HG03571 (cell line): ENCODE measurements around the gene RYR1.
A peak's percentile ranks its signal among the peaks of the same experiment; 100 is the strongest.
"Not testable (repeated sequence)": the region's sequence is repeated elsewhere in the genome, so short reads cannot be mapped to it uniquely, and the experiment has no call there.

ENCODE experiments used
- ATAC-seq: cut with Tn5 transposase; IDR thresholded peaks from one replicate; pipeline ENCODE4 v1.9.1; 2021; ENCODE audit not compliant: unreplicated experiment

Gene RYR1

DNA sequence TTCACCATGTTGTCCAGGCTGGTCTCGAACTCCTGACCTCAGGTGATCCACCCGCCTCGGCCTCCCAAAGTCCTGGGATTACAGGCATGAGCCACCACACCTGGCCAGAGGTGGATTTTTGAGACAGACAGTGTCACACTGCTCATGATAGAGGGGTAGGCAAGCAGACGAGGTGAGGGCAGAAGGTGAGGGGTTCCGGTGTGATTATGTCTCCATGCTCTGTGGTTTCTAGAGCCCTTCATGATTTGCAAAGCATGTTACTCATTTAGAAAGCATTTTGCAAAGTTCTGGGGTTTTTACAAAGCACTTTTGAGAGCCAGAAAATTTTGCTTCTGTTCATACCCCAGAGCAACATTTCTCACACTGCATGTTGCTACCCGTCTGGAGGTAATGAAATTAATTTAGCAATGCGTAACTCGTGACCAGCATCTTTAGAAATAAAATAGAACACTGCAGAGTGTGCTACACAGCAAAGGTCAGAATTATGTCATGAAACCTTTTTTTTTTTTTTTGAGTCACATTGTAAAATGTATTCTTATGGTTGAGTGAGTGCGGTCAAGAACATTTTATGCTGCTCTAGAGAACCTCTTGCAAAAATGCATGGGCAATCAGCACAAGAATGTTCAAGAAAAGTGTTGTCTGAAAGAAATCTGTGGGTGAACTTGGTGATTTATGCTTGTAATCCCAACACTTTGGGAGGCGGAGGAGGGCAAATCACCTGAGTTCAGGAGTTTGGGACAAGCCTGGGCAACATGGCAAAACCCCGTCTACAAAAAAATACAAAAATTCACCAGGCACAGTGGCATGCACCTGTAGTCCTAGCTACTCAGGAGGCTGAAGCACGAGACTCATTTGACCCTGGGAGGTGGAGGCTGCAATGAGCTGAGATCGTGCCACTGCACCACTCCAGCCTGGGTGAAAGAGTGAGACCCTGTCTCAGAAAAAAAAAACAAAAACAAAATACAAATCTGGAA is 126.2 kb downstream of the RYR1 start:
- ATAC-seq = peak; percentile 63

- no peak for ATAC-seq
Measured at GRCh38 chr19:38561053-38561606, 127.6 kb downstream of the RYR1 start.

DNA sequence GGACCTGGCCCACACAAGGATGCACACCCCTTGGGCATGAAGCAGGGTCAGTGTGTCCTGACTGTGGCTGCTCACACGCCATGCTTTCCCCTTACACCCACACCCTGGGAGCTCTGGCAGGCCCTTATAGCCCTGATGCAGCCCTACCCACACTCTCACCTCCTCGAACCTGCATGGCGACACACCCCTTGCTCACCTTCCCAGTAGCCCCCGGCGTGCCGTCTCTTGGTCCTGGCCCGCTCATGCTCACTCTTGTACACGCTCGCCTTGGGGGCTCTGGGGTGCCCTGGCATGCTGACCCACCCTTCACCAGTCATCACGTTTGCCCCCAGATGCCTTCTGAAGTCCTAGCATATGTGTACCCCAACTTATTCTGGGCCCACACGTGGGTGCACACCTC is 128.2 kb downstream of the RYR1 start:
- no peak for ATAC-seq

DNA sequence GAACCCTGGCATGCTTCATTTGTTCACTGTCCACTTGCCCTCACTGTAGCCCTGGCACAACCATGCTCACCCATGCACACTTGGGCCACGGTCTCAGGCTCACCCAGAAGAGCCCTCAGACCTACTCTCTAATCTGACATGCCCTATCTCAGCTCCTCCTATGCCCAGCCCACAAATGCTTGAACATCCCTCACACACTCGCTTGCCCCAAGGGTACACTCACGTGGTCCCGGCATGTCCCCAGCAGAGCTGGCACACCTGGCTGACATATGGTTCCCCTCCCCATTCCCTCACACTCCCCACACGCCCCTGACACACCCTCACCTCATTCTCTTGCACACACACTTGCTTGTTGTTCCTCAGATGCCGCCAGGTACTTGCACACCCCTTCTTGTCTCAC is 128.6 kb downstream of the RYR1 start:
- ATAC-seq = no peak

GRCh38 chr19:38563475-38563874 is 130.0 kb downstream of the RYR1 start:
- no peak for ATAC-seq

DNA sequence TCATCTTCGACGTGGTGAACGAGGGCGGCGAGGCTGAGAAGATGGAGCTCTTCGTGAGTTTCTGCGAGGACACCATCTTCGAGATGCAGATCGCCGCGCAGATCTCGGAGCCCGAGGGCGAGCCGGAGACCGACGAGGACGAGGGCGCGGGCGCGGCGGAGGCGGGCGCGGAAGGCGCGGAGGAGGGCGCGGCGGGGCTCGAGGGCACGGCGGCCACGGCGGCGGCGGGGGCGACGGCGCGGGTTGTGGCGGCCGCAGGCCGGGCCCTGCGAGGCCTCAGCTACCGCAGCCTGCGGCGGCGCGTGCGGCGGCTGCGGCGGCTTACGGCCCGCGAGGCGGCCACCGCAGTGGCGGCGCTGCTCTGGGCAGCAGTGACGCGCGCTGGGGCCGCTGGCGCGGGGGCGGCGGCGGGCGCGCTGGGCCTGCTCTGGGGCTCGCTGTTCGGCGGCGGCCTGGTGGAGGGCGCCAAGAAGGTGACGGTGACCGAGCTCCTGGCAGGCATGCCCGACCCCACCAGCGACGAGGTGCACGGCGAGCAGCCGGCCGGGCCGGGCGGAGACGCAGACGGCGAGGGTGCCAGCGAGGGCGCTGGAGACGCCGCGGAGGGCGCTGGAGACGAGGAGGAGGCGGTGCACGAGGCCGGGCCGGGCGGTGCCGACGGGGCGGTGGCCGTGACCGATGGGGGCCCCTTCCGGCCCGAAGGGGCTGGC is 131.6 kb downstream of the RYR1 start:
- ATAC-seq = no peak

- ATAC-seq = no peak
Measured at GRCh38 chr19:38565691-38566105, 132.2 kb downstream of the RYR1 start.

DNA sequence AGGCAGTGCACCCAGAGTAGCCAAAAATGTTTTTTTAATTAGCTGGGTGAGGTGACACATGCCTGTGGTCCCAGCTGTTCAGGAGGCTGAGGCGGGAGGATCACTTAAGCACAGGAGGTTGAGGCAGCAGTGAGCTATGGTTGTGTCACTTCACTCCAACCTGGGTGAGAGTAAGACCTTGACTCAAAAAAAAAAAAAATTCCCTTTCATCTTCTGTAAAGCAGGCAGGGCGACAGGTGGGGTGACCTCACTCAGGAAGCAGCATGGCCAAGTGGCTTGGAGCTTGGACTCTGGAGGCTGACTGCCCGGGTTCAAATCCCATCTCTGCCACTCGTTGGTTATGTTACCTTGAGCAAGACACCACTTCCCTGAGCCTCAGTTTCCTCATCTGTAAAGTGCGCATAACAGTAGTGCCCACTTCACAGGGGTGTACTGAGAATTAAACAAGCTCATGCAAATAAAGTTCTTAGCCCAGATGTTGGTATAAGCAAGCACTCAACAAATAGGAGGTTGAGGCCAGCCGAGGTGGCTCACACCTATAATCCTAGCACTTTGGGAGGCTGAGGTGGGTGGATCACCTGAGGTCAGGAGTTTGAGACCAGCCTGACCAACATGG is 136.0 kb downstream of the RYR1 start:
- ATAC-seq = no peak

DNA sequence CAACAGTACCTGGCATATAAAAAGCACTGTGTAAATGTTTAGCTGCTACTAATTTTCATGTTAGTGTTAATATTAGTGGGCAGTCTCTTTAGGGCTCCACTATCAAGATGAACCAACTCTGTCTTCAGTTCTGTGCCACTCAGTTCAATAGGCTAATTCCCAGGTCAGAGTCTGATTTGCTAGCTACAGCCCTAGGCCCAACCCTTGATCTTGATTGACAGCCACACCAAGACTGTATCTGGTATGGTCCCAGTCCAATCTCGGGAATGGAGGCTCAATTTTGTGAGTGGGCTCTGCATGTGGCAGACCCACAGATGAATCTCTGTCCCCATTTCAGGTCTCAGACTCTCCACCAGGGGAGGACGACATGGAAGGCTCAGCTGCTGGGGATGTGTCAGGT is 138.2 kb downstream of the RYR1 start:
- ATAC-seq = no peak

- no peak for ATAC-seq
Measured at GRCh38 chr19:38577826-38578225, 144.3 kb downstream of the RYR1 start.

GRCh38 chr19:38579304-38579703 is 145.8 kb downstream of the RYR1 start:
- not testable (repeated sequence) for ATAC-seq

DNA sequence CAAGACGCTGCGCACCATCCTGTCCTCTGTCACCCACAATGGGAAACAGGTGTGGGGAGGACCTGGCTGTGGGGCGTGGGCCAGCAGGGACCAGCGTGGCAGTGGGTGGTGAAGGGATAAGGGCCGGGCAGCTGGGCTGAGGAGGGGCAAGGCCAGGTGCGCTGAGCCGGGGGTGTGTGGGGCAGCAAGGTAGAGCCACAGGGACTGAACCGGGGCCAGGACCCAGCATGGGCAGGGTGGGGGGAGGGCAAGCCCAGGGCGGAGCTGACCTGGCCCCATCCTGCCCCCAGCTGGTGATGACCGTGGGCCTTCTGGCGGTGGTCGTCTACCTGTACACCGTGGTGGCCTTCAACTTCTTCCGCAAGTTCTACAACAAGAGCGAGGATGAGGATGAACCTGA is 146.6 kb downstream of the RYR1 start:
- no peak for ATAC-seq

- ATAC-seq = peak; percentile 62
Measured at GRCh38 chr19:38583219-38583984, 149.9 kb downstream of the RYR1 start.

DNA sequence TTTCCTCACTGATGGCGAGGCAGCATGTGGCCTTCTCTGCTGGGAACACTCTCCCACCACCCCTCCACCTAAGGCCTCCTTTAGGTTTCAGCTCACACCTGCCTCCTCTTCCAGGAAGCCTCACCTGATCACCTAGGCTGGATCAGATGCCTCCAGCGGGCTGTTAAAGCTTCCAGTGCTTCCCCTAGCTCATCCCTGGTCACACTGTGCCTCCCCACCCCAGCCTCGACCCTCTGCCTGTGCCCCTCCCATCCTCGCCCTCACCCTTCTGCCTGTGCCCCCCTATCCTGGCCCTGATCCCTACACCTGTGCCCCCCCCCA is 150.5 kb downstream of the RYR1 start:
- ATAC-seq = no peak

DNA sequence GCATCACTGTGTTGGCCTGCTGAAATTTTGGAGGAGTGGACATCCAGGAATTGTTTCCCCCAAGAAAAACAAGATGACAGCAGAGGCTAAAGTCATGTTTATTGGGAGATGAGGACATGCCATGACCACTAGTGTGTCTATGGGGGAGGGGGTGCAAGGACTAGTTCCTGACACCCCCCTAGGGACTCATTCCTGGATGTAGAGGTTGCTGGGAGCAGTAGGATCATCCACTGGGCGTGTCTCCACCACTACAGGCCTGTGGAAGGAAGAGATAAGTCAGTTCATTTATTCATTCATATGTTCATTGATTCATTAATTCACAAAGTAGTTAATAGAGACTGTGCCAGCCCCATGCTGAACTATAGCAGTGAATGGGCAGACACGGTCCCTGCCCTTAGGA is 154.1 kb downstream of the RYR1 start:
- ATAC-seq = no peak

GRCh38 chr19:38588041-38588440 is 154.6 kb downstream of the RYR1 start:
- ATAC-seq = no peak

DNA sequence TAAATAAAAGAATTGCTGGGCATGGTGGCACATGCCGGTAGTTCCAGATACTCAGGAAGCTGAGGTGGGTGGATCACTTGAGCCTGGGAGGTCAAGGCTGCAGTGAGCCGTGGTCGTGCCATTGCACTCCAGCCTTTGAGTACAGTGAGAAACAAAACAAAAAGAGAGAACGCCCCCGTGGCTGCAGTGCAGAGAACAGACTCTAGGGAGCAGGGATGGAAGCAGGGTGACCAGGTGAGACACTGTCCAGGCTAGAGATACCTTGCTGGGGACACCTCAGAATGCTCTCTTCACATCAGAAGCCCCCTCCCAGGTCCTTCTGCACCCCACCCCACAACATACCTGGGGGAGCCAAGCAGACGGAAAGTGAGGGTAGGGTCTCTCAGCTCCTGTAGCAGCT is 159.4 kb downstream of the RYR1 start:
- no peak for ATAC-seq

DNA sequence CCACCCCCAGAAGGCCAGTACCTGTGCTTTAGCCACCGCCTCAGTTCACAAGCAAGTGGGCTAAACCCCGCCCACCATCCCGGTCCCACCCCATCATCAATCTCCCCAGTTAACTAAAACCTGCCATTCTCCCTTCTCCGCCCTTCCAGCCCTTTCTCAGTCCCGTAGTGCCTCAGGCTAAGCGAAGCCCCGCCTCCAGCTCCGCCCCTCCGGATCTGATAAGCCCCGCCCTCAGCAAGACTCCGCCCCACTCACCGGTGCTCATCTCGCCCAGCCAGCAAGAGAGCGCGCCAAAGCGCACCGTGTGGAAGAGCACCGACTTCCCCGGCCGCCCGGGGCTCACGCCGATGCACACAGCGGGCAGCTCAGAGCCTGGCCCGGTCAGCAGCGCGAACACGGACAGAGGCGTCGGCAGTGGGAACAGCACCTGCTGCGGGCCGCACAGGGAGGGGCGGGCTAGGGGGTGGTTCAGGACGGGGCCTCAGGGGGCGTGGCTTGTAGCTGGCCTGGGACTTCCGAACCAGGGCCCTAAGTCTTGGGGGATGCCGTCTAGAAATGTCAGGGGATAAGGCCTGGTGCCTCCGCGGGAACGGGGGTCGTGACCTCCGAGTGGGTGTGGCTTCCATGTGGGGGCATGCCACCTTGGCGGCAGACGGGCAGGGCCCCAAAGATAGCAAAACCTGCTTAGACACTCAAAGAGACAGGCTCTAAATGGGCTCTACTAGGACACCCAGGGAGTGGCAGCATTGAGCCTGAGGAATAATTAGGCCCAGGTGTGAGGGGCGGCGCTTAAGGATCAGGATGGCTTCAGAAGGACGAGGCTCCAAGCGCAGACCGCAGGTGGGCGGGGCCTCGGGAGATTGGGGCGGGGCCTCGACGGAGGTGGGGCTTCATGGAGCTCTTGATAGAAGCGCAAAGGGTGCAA is 162.8 kb downstream of the RYR1 start:
- no peak for ATAC-seq

GRCh38 chr19:38597075-38597474 is 163.6 kb downstream of the RYR1 start:
- ATAC-seq = no peak

DNA sequence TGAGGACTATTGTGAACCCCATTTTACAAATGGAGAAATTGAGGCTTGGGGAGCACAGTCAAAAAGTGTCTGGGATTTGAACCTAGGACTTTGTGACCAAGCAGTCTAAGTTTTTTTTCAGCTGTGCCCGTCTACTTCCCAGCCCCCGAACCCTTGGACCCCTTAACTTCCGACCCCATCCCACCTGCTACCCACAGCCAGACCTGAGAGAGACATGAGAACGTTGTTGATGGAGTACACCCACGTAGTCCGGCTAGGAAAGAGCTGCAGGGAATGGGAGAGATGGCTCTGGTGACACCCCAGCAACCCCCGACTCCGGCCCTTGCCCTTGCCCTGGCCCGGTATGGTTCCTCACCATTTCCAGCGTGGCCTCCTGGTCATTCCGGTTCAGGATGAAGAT is 166.2 kb downstream of the RYR1 start:
- ATAC-seq = no peak
